MM.1S (cell line): ENCODE data around the gene LASP1.

Experiments
- DNase-seq: peaks from one replicate; pipeline ENCODE4 v3.0.0-alpha.2; 2015
- H2AFZ ChIP-seq: fragments of 300-600 bp; sonication (generic); 2 replicates; pipeline ENCODE4 v1.6.0; 2016; ENCODE audit warnings: antibody characterized with exemption, low read length
- H3F3A ChIP-seq: fragments of 300-600 bp; sonication (generic); 2 replicates; pipeline ENCODE4 v1.6.1; 2016; ENCODE audit warnings: mild to moderate bottlenecking, antibody characterized with exemption, low read length, moderate library complexity, mixed read lengths; ENCODE audit not compliant: insufficient read depth
- H3K27ac ChIP-seq: fragments of 300-600 bp; sonication (generic); 2 replicates; pipeline ENCODE4 v1.5.1; 2016; ENCODE audit warnings: mild to moderate bottlenecking, low read length
- H3K27me3 ChIP-seq: fragments of 300-600 bp; sonication (generic); replicated peaks from 2 replicates; pipeline ENCODE4 v1.6.0; 2016; ENCODE audit warnings: low read length; ENCODE audit not compliant: insufficient read depth
- H3K36me3 ChIP-seq: fragments of 300-600 bp; sonication (generic); replicated peaks from 2 replicates; pipeline ENCODE4 v1.6.1; 2016; ENCODE audit warnings: mild to moderate bottlenecking, low read length, mixed read lengths; ENCODE audit not compliant: insufficient read depth
- H3K4me1 ChIP-seq: fragments of 300-600 bp; sonication (generic); 2 replicates; pipeline ENCODE4 v1.6.1; 2016; ENCODE audit warnings: low read length, mixed read lengths
- H3K4me2 ChIP-seq: fragments of 300-600 bp; sonication (generic); 2 replicates; pipeline ENCODE4 v1.6.0; 2016; ENCODE audit warnings: low read depth, low read length
- H3K4me3 ChIP-seq: fragments of 300-600 bp; sonication (generic); 2 replicates; pipeline ENCODE4 v1.5.1; 2016; ENCODE audit warnings: low read length, mixed read lengths
- H3K79me2 ChIP-seq: fragments of 300-600 bp; sonication (generic); 2 replicates; pipeline ENCODE4 v1.6.1; 2016; ENCODE audit warnings: mixed run types, low read length, mixed read lengths
- H3K9ac ChIP-seq: fragments of 300-600 bp; sonication (generic); 2 replicates; pipeline ENCODE4 v1.6.1; 2016; ENCODE audit warnings: low read length, mixed read lengths
- H3K9me2 ChIP-seq: fragments of 300-600 bp; sonication (generic); replicated peaks from 2 replicates; pipeline ENCODE4 v1.6.1; 2016; ENCODE audit warnings: mild to moderate bottlenecking, low read length, mixed read lengths; ENCODE audit not compliant: insufficient read depth
- H3K9me3 ChIP-seq: fragments of 300-600 bp; sonication (generic); replicated peaks from 2 replicates; pipeline ENCODE4 v1.6.1; 2016; ENCODE audit warnings: mild to moderate bottlenecking, low read length, mixed read lengths; ENCODE audit not compliant: insufficient read depth
- H4K20me1 ChIP-seq: fragments of 300-600 bp; sonication (generic); 2 replicates; pipeline ENCODE4 v1.6.1; 2016; ENCODE audit warnings: mild to moderate bottlenecking, low read length, moderate library complexity, mixed read lengths; ENCODE audit not compliant: insufficient read depth
- CTCF ChIP-seq: fragments of 300-600 bp; sonication (generic); IDR thresholded peaks from 2 replicates; pipeline ENCODE4 v1.5.1; 2016; ENCODE audit warnings: antibody characterized with exemption, low read length, mixed read lengths
- EZH2 ChIP-seq: fragments of 300-600 bp; sonication (generic); optimal IDR thresholded peaks from 2 replicates; pipeline ENCODE3; 2017; ENCODE audit warnings: low read depth, mild to moderate bottlenecking, antibody characterized with exemption, low read length, mixed read lengths
- EZH2phosphoT487 ChIP-seq: fragments of 300-600 bp; sonication (generic); IDR thresholded peaks from 2 replicates; pipeline ENCODE4 v1.6.1; 2018; ENCODE audit warnings: antibody characterized with exemption, low read length

The LASP1 gene

GRCh38 chr17:38917259-38917658, 47.4 kb downstream of the LASP1 start:
- no peak for DNase-seq
- no peak overlapping the region for H3K4me3 ChIP-seq
- H3K36me3 ChIP-seq, result no peaks in the 10 kb centered on the region
- no peaks in the 10 kb centered on the region for H3K27me3 ChIP-seq
- H3K4me1 ChIP-seq, result no peaks in the 10 kb centered on the region
- H3F3A ChIP-seq, result no peaks in the 10 kb centered on the region
- no peak overlapping the region for H2AFZ ChIP-seq
- H3K9me2 ChIP-seq, result no peaks in the 10 kb centered on the region
- H3K4me2 ChIP-seq, result no peak overlapping the region
- no peak overlapping the region for H3K9ac ChIP-seq
- H3K79me2 ChIP-seq, result no peaks in the 10 kb centered on the region
- no peak overlapping the region for H3K27ac ChIP-seq
- H3K9me3 ChIP-seq, result no peaks in the 10 kb centered on the region
- H4K20me1 ChIP-seq, result no peaks in the 10 kb centered on the region
- no peak for TF ChIP-seq EZH2phosphoT487
- TF ChIP-seq CTCF, result no peak
- no peak for TF ChIP-seq EZH2

GRCh38 chr17:38918129-38918913, 48.5 kb downstream of the LASP1 start:
- H4K20me1 ChIP-seq, result no peaks in the 10 kb centered on the region
- H3K4me3 ChIP-seq, result no peak overlapping the region
- no peaks in the 10 kb centered on the region for H3K4me1 ChIP-seq
- H2AFZ ChIP-seq, result no peak overlapping the region
- H3K27ac ChIP-seq, result no peak overlapping the region
- H3K36me3 ChIP-seq, result no peaks in the 10 kb centered on the region
- no peaks in the 10 kb centered on the region for H3F3A ChIP-seq
- no peak for TF ChIP-seq EZH2
- no peak for TF ChIP-seq CTCF
- TF ChIP-seq EZH2phosphoT487, result no peak
- no peaks in the 10 kb centered on the region for H3K9me3 ChIP-seq
- no peaks in the 10 kb centered on the region for H3K9me2 ChIP-seq
- H3K4me2 ChIP-seq, result no peak overlapping the region
- H3K79me2 ChIP-seq, result no peaks in the 10 kb centered on the region
- no peak for DNase-seq
- no peak overlapping the region for H3K9ac ChIP-seq
- H3K27me3 ChIP-seq, result no peaks in the 10 kb centered on the region

GRCh38 chr17:38918916-38919315, 49.1 kb downstream of the LASP1 start:
- no peak overlapping the region for H3K27ac ChIP-seq
- no peaks in the 10 kb centered on the region for H3K36me3 ChIP-seq
- no peak overlapping the region for H3K9ac ChIP-seq
- TF ChIP-seq EZH2phosphoT487 (no peak), CTCF (no peak), EZH2 (no peak)
- no peaks in the 10 kb centered on the region for H4K20me1 ChIP-seq
- H3F3A ChIP-seq, result no peaks in the 10 kb centered on the region
- H2AFZ ChIP-seq, result no peak overlapping the region
- no peaks in the 10 kb centered on the region for H3K79me2 ChIP-seq
- H3K4me1 ChIP-seq, result no peaks in the 10 kb centered on the region
- DNase-seq, result no peak
- no peaks in the 10 kb centered on the region for H3K27me3 ChIP-seq
- H3K4me2 ChIP-seq, result no peak overlapping the region
- no peaks in the 10 kb centered on the region for H3K9me2 ChIP-seq
- H3K9me3 ChIP-seq, result no peaks in the 10 kb centered on the region
- no peak overlapping the region for H3K4me3 ChIP-seq
